ENCODE measurements around the gene SAFB. TPM values are rescaled to one million over a fixed set of nuclear protein-coding genes. Genes with fewer than 3 reads are reported as not detected.

SAFB gene
- total and polyA plus RNA-seq, 11 donors: 22.3 to 59.6 (median 48.0) TPM

DNA sequence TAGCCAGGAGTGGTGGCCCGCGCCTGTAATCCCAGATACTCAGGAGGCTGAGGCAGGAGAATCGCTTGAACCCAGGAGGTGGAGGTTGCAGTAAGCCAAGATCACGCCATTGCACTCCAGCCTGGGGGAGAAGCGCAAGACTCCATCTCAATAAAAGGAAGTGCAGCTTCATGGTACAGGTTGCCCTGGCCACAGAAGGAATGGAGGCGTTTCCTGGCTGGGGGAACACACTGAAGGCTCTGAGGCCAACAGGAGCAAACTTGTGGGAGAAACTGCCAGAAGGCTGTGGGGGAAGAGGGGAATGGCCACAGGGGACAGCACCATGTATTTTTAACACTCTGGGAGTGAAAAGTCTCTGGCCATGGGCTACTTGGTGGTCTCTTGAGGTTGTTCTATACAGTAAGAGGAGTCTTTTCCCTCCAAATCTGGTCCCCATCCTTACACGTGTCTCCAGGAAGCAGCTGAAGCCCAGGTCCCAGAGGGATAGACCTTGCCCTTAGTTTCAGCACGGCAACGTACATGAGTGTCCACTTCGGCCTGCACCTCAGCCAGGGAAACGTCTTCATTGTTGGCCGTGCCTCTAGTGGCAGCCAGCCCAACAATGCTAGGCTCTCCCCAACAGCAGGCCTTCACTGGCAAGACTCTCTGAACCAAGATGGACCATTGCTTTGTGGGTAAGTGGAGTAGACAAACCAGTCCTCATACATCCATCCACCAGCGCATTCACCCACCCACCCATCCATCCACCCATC, 50.0 kb downstream of the SAFB start:
- intact Hi-C loops (cut with DNase I): loop anchor here in 1 of 10 donors (10.0 kb wide), 1 partner anchor 48 kb away; the partner anchor contains the start of genes SAFB and SAFB2
- no peaks in the 10 kb centered on the region for H3K9me3 ChIP-seq
- ATAC-seq (no peak), DNase-seq (peak in 1 of 5 donors; percentile 22)
- TF ChIP-seq, protein P1, sequence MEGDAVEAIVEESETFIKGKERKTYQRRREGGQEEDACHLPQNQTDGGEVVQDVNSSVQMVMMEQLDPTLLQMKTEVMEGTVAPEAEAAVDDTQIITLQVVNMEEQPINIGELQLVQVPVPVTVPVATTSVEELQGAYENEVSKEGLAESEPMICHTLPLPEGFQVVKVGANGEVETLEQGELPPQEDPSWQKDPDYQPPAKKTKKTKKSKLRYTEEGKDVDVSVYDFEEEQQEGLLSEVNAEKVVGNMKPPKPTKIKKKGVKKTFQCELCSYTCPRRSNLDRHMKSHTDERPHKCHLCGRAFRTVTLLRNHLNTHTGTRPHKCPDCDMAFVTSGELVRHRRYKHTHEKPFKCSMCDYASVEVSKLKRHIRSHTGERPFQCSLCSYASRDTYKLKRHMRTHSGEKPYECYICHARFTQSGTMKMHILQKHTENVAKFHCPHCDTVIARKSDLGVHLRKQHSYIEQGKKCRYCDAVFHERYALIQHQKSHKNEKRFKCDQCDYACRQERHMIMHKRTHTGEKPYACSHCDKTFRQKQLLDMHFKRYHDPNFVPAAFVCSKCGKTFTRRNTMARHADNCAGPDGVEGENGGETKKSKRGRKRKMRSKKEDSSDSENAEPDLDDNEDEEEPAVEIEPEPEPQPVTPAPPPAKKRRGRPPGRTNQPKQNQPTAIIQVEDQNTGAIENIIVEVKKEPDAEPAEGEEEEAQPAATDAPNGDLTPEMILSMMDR (IDR thresholded peaks at IDR 0.05): no peak
- TF ChIP-seq POLR2A (IDR thresholded peaks at IDR 0.05): no peak
- H3K4me3 ChIP-seq: no peak overlapping the region
- H3K27ac ChIP-seq: no peak overlapping the region
- peaks cover 0 to 35% (median 27%) of the 10 kb centered on the region in 9 donors for H3K36me3 ChIP-seq
- no peaks in the 10 kb centered on the region for H3K27me3 ChIP-seq
- peaks cover 0 to 18% (median 7%) of the 10 kb centered on the region in 12 donors for H3K4me1 ChIP-seq
- 80 to 88% (median 85%) methylated on average over 13 of the region's 13 CpGs for WGBS, 4 donors

GRCh38 chr19:5673752-5674151, 50.9 kb downstream of the SAFB start:
- Histone ChIP-seq H3K36me3 (peaks cover 0 to 31% (median 20%) of the 10 kb centered on the region in 9 donors), H3K4me1 (peaks cover 0 to 20% (median 8%) of the 10 kb centered on the region in 12 donors), H3K9me3 (no peaks in the 10 kb centered on the region), H3K27ac (no peak overlapping the region), H3K4me3 (no peak overlapping the region), H3K27me3 (no peaks in the 10 kb centered on the region)
- no peak for DNase-seq
- TF ChIP-seq, protein P1 (IDR thresholded peaks at IDR 0.05): no peak
- no peak for TF ChIP-seq POLR2A (IDR thresholded peaks at IDR 0.05)
- ATAC-seq: no peak
- WGBS, 4 donors: 93 to 100% (median 98%) methylated on average over 1 of the region's 1 CpG
- intact Hi-C loops (cut with DNase I): loop anchor here in 1 of 10 donors (10.0 kb wide), 1 partner anchor 49 kb away; the partner anchor contains the start of genes SAFB and SAFB2

GRCh38 chr19:5674714-5675113, 51.8 kb downstream of the SAFB start:
- no peak for ATAC-seq
- TF ChIP-seq, protein P1 (IDR thresholded peaks at IDR 0.05): no peak
- no peak for TF ChIP-seq POLR2A (IDR thresholded peaks at IDR 0.05)
- Histone ChIP-seq H3K4me1 (peaks cover 0 to 29% (median 12%) of the 10 kb centered on the region in 12 donors), H3K9me3 (no peaks in the 10 kb centered on the region), H3K4me3 (no peak overlapping the region), H3K36me3 (peaks cover 0 to 21% (median 11%) of the 10 kb centered on the region in 9 donors), H3K27me3 (no peaks in the 10 kb centered on the region), H3K27ac (no peak overlapping the region)
- WGBS, 4 donors: 81 to 94% (median 86%) methylated on average over 5 of the region's 5 CpGs
- intact Hi-C loops (cut with DNase I): loop anchor here in 3 of 10 donors (5.0 to 10.0 kb wide), 2 partner anchors 47 to 50 kb away; partner anchors contain the start of genes SAFB (in 1 of the 3) and SAFB2 (in 1 of the 3)
- peak in 1 of 5 donors; percentile 4 for DNase-seq

DNA sequence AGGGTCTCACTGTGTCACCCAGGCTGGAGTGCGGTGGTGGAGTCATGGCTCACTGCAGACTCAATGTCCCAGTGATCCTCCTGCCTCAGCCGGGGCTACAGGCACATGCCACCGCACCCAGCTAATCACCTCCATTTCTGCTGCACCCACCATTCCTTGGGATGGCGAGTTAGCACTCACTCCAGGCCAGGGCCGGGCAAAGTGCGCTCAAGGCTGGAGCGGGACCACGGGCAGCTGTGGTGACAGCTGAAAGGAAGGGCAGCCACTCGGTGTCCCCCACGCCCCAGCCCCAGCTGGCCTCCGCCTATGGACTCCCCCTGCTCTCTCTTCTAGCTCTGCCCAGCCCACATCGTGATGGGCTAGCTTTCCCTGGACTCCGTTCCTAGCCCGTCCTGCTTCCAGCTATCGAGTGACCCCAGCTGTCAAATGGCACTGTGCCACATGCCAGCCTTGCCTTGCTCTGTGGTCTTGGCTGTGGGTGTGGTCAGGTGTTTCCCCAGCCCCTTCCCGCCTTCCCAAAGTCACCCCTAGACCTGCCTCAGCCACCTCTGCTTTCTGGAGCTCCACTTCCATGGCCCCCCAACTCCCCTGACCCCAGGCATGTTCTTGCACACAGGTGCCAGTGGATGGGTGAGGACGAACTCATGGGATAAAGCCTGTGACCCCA, 53.4 kb downstream of the SAFB start:
- Histone ChIP-seq H3K36me3 (peaks cover 0 to 14% (median 3%) of the 10 kb centered on the region in 9 donors), H3K4me1 (peaks cover 0 to 35% (median 15%) of the 10 kb centered on the region in 12 donors), H3K27ac (no peak overlapping the region), H3K4me3 (no peak overlapping the region), H3K9me3 (no peaks in the 10 kb centered on the region), H3K27me3 (no peaks in the 10 kb centered on the region)
- TF ChIP-seq, protein P1 (IDR thresholded peaks at IDR 0.05): no peak
- no peak for TF ChIP-seq POLR2A (IDR thresholded peaks at IDR 0.05)
- DNase-seq (no peak), ATAC-seq (no peak)
- intact Hi-C loops (cut with DNase I): loop anchor here in 3 of 10 donors (5.0 to 10.0 kb wide), 2 partner anchors 49 to 51 kb away; partner anchors contain the start of genes SAFB (in 1 of the 3) and SAFB2 (in 1 of the 3)
- WGBS, 4 donors: 70 to 74% (median 73%) methylated on average over 13 to 17 of the region's 17 CpGs
